ENCODE measurements around the gene LIN52. TPM values are rescaled to one million over a fixed set of nuclear protein-coding genes. Genes with fewer than 3 reads are reported as not detected.

LIN52 gene
- total RNA-seq, 1 experiment from 2014 or later: 11.0 TPM

DNA sequence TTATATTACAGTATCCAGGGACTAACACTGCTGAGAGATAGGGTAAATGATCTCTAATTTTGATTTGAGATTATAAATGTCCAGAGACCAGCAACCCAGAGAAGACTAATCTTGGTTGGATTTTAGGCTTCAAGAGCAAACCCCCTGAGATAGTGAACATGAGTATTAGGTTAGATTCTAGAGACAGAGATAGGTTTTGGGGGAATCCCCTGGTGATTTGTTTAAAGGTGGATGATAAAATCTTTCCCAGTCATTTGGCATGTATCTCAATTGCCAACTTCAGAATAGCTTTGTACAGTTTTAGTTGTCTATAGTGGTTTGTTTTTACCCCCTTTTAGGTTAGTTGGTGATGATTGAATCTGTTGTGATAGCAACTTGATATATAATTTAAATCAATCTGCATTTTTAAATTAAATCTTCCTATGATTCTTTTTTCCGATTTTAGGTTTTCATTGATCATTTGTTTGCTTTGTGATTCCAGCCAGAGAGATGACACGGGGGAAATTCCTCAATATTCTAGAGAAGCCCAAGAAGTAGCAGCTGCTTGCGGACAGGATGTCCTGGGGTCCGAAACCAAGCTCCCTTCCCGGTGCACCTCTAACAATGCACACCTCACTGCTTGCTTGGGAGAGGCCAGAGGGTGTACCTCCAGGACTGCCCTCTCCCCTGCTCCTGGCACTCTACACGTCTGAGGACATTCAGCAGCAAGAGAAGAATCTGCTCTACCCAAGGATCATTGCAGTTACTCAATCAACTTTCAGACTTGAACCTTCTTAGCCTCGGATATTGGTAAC lies 113.9 kb downstream of the LIN52 start:
- H2BK5ac ChIP-seq (ENCODE audit: insufficient read length, low read length): no peak overlapping the region
- no peak overlapping the region for H2BK120ac ChIP-seq (ENCODE audit: low read depth, low read length, poor library complexity, severe bottlenecking)
- no peak overlapping the region for H3K18ac ChIP-seq (ENCODE audit: insufficient read length, low read depth, low read length)
- H3K4ac ChIP-seq (ENCODE audit: low read depth, low read length): no peak overlapping the region
- no peaks in the 10 kb centered on the region for H4K20me1 ChIP-seq (ENCODE audit: control insufficient read depth, insufficient read depth, insufficient read length)
- H3K23ac ChIP-seq (ENCODE audit: insufficient read length, low read depth, low read length): no peak overlapping the region
- Mint-ChIP-seq H3K9me3 (no peaks in the 10 kb centered on the region), H3K27ac (no peak overlapping the region), H3K4me3 (no peak overlapping the region), H3K4me1 (no peaks in the 10 kb centered on the region; a peak in 1 of 4 replicates), H3K36me3 (ENCODE audit: insufficient read depth in 1 of 3, low read depth in 3 of 3) (peaks cover 2 to 21% (median 8%) of the 10 kb centered on the region in 3 experiments; a peak in 5 of 7 replicates), H3K27me3 (ENCODE audit: low read depth) (no peaks in the 10 kb centered on the region)
- no peaks in the 10 kb centered on the region for H3K79me2 ChIP-seq (ENCODE audit: insufficient read depth, low read length)
- H3K27ac ChIP-seq (ENCODE audit: insufficient read length, low read depth, low read length): no peak overlapping the region
- H3K14ac ChIP-seq (ENCODE audit: insufficient read depth, low read length): no peak overlapping the region
- DNase-seq: no peak
- H3K79me1 ChIP-seq (ENCODE audit: insufficient read depth, low read depth, low read length, poor library complexity, severe bottlenecking): no peaks in the 10 kb centered on the region
- no CpG with 5 or more reads among the region's 7 CpGs for WGBS (ENCODE audit: extremely low coverage, insufficient read length, low lambda C conversion rate)
- no peak overlapping the region for H3K9ac ChIP-seq (ENCODE audit: extremely low read depth, insufficient read length, low read length)
- TF ChIP-seq, protein P1, sequence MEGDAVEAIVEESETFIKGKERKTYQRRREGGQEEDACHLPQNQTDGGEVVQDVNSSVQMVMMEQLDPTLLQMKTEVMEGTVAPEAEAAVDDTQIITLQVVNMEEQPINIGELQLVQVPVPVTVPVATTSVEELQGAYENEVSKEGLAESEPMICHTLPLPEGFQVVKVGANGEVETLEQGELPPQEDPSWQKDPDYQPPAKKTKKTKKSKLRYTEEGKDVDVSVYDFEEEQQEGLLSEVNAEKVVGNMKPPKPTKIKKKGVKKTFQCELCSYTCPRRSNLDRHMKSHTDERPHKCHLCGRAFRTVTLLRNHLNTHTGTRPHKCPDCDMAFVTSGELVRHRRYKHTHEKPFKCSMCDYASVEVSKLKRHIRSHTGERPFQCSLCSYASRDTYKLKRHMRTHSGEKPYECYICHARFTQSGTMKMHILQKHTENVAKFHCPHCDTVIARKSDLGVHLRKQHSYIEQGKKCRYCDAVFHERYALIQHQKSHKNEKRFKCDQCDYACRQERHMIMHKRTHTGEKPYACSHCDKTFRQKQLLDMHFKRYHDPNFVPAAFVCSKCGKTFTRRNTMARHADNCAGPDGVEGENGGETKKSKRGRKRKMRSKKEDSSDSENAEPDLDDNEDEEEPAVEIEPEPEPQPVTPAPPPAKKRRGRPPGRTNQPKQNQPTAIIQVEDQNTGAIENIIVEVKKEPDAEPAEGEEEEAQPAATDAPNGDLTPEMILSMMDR (conservative IDR thresholded peaks at IDR 0.05): no peak
- H3K4me2 ChIP-seq (ENCODE audit: insufficient read depth, insufficient read length, low read length): no peak overlapping the region
- H2AFZ ChIP-seq (ENCODE audit: low read length): no peak overlapping the region
- H2BK15ac ChIP-seq (ENCODE audit: low read depth, low read length): no peak overlapping the region
- H2BK12ac ChIP-seq (ENCODE audit: insufficient read length, low read depth, low read length): no peak overlapping the region
- H2AK5ac ChIP-seq (ENCODE audit: insufficient read length, low read length): no peak overlapping the region
- no peak overlapping the region for H4K5ac ChIP-seq (ENCODE audit: insufficient read length, low read depth, low read length)
- no peak overlapping the region for H3K56ac ChIP-seq (ENCODE audit: insufficient read length, low read depth, low read length)
- H3K4me1 ChIP-seq (ENCODE audit: insufficient read depth, low read length): no peaks in the 10 kb centered on the region
- no peaks in the 10 kb centered on the region for H3K9me3 ChIP-seq (ENCODE audit: control insufficient read depth, low read depth, low read length)
- no peak overlapping the region for H4K8ac ChIP-seq (replicated peaks; ENCODE audit: insufficient read length, low read depth, low read length)
- no peak overlapping the region for H2BK20ac ChIP-seq (ENCODE audit: low read depth, low read length, poor library complexity, severe bottlenecking)
- no peak overlapping the region for H4K91ac ChIP-seq (ENCODE audit: insufficient read length, low read depth, low read length)
- H3K23me2 ChIP-seq (ENCODE audit: insufficient read length, low read depth, low read length, poor library complexity, severe bottlenecking): no peaks in the 10 kb centered on the region
- no peaks in the 10 kb centered on the region for H3K27me3 ChIP-seq (ENCODE audit: insufficient read depth, low read length)
- no peak overlapping the region for H3T11ph ChIP-seq (ENCODE audit: low read length)

Measured in H9 (cell line).